ENCODE results near the gene NID1.
"Not testable (repeated sequence)": the region's sequence is repeated elsewhere in the genome, so short reads cannot be mapped to it uniquely, and the experiment has no call there.

Gene NID1

GRCh38 chr1:235993652-235994051 is 71.2 kb downstream of the NID1 start:
- no peak for DNase-seq

GRCh38 chr1:235992868-235993267 is 72.0 kb downstream of the NID1 start:
- DNase-seq, result no peak

GRCh38 chr1:235992346-235992745 is 72.5 kb downstream of the NID1 start:
- DNase-seq, result no peak

GRCh38 chr1:235990330-235990795 is 74.5 kb downstream of the NID1 start:
- no peak for DNase-seq

DNA sequence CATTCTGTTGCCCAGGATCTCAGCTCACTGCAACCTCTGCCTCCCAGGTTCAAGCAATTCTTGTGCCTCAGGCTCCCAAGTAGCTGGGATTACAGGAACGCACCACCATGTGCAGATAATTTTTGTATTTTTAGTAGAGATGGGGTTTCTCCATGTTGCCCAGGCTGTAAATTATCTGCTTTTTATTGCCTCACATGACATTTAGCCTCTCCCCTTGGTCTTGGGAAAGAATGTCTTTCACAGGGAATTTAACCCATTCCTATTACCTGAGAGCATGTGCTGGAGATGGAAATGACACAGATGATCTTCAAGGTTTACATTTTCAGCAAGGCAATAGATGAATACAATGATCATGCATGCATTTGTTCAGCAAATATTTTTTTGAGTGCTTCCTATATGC is 75.8 kb downstream of the NID1 start:
- no peak for DNase-seq

DNA sequence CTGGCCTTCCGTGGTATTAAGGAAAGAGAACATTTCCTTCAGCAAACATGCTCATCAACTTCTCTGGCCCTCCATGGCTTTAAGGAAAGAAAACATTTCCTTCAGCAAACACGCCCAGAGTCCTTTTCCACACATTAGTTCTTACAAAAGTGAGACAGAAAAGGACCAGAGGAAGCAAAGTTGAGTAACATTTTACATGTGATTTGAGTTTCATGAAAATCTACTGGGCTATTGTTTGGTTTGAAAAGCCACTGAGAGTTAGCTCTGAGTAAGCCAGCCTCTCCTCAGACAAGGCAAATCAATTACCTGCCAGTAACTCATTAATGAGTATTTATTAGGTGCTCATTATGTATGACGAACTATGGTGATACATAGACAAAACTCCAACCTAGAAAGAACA is 78.0 kb downstream of the NID1 start:
- no peak for DNase-seq

DNA sequence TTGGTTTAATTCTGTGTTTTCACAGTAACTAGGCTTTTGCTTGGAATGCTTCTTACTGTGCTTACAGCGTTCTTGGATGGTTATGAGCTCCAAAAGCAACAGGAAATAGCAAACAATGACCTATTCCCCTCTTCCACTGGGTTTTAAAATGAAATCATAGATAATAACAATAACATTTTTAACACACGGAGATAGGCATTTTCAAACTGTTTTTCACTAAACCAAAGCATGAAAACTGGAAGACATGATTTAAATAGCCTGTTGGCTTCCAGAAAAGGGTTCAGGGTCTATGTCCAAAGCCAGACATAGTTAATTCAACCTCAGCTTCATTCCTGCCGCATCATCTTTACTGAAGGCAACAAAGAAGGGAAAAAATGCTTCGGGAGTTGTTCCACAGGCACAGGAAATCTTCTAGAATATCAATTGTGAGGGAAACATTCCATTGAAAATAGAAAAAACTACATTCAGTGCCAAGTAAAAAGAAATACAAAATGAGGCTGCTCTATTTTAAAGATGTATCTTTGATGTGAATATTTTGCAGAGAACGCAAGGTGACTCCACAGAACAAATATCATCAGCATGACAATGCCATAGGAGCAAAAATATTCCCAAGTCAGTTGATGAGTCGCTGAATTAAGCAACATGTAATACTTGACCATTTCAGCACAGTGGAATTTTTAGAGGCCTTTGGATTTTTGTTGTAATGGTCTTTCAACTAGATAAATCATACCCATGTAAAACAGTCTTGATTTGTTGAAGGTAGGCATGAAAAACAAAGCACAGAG is 80.7 kb downstream of the NID1 start:
- no peak for DNase-seq

DNA sequence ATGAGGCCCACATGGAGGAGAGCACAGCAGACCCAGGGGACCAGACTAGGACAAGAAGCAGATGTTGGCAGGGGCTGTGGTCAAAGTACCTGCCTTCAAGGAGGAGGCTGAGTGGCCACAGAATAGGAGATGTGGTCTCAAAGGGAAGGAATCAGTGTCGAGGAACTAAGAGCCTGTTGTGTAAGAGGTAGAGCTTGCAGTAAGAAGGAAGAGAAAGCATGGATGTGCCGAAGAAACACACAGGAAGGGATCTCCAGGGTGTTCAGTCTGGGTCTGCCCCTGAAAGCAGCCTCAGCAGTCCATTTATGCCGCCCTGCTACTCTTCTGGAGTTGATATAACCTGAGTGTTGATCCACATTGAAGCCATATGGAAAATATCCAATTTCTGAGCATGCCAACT is 83.9 kb downstream of the NID1 start:
- DNase-seq, result no peak

DNA sequence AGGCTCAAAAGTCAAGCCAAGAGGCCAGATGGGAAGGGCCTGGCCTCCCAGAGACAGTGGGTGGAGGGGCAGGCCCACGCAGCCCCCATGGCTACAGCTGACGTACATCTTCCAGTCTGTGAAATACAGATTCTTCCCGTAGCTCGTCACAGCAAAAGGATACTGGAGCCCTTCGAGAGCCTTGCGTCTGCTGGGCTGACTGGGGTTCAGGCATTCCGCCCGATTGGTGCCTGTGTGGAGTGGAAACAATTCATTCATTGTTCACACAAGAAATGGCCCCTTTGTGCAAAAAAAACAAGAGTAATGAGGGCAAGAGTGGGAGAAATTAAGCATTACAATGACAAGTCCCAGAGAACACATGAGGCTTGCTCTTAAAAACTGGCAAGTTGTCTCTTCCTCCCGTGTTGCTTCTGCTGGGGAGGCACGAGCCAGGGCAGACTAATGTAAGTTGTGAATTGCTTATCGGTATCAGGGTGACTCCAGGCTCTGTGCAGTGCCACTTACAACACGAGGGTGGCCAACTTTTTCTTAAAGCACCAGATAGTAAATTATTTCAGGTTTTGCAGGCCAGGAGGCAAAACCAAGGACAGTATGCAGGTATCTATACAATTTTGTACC is 85.1 kb downstream of the NID1 start:
- DNase-seq, result no peak

DNA sequence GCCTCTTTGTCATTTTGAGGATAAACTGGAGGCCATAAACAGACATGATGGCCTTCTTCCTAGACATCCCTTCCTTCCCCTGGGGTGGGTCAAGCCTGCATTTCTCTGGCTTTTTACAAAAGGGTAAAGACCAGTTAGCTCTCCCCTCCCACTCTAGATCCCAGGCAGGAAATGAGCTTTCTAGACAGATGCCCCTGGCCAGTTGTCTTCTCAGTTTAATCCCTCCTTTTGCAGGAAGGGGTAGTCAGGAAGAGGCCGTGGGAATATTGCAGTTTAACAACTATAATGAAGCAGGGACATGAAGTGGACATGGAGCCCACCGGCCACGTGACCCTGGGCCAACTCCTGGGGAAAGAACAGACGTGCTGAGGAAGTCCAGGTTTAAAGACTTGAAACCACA is 85.7 kb downstream of the NID1 start:
- DNase-seq, result no peak

DNA sequence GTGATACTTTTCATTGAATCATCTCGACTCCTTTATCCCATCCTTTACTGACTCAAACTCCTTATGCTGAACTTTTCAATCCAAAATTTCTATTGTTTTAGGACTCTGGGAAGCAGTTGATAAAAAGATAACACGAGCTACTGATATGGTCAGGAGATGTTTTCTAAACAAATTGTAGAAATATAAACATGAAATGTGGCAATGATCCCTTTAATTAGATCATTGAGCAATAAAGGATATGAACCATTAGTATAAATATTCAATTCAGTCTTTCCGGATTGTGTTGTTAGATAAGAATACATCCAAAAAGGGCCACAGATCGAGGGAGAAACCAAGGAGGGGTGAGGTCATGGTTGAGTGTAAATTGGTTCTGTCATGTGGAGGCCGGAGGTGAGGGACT is 88.4 kb downstream of the NID1 start:
- DNase-seq, result no peak

- DNase-seq, result no peak
These were observed 90.3 kb downstream of the NID1 start for GRCh38 chr1:235974616-235975015.

- not testable (repeated sequence) for DNase-seq
These were observed 92.2 kb downstream of the NID1 start for GRCh38 chr1:235972691-235973090.

DNA sequence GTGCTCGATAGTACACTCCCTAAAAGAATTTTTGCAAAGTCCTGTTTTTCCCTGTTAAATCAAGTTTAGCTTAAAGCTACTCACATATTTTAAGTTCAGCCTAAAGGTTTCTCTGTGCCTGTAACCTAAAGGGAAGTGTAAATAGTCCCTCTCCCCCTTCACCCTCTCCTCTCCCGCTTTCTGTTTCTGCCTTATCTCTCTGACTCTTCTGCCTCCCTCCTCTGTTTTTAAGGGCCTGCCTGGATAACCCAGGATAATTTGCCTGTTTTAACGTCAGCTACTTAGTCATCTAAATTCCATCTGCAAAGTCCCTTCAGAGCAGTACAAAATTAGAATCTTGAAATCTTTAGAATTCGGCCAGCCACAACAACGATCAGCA is 92.6 kb downstream of the NID1 start:
- no peak for DNase-seq

DNA sequence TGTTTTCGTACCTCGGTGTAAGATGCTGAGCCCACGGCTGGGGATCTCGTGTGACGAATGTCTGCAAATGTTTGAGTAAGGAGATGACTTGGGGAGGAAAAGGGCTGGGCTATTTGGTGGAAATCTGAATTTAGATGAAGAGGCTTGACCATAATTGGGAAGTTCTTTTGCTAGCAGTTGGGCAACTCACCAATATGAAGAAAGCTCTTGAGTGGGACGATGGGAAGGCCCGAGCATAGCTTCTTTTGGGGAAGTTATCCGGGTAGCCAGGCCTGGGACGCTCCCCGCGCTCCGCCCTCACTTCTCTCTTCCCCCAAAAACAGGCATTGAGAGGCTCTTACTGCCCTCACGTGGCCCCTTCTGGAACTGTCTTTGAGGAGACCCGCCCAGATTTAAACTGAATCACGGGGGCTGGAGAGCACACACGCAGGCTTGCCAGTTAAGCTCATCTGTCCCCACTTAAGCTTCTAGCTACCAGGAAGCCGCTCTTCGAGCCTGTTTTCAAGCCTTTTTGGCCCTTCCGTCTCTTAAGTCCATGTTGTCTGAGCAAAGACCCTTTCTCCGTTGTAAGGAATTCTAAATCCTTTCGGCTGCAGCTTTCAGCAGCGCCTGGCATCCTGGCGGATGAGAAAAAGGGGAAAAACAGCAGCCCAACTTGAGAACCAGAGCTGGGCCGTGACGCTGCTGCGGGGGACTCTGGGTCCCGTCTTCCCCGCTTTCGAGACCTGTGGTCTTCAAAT is 93.1 kb downstream of the NID1 start:
- peak; percentile 89 for DNase-seq

- DNase-seq, result no peak
These were observed 93.9 kb downstream of the NID1 start for GRCh38 chr1:235971020-235971419.

GRCh38 chr1:235968831-235969230 is 96.1 kb downstream of the NID1 start:
- no peak for DNase-seq

DNA sequence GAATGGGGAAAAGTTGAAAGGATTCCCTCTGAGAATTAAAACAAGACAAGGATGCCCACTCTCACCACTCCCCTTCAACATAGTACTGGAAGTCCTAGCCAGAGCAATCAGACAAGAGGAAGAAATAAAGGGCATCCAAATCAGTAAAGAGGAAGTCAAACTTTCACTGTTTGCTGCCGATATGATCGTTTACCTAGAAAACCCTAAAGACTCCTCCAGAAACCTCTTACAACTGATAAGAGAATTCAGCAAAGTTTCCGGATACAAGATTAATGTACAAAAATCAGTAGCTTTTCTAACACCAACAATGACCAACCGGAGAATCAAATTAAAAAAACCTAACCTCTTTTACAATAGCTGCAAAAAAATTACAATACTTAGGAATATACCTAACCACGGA is 98.8 kb downstream of the NID1 start:
- DNase-seq, result not testable (repeated sequence)

DNA sequence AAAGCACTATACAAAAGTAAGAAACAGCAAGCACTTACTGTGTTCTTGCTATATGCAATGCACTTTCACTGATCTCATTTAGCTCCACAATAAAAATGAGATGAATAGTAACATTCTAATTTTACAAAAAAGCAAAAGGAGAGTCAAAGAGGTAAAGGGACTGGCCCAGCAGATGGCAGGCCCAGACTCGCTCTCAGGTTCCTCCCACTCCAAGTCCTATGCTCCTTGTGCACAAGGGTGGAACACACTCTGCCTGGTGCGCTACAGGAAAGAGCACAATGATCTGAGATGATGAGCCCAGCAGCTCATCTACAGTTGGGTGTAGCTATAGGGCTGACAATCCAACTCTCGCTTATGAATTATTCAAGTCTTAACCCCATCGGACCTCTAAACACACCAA is 104.1 kb downstream of the NID1 start:
- DNase-seq, result no peak

DNA sequence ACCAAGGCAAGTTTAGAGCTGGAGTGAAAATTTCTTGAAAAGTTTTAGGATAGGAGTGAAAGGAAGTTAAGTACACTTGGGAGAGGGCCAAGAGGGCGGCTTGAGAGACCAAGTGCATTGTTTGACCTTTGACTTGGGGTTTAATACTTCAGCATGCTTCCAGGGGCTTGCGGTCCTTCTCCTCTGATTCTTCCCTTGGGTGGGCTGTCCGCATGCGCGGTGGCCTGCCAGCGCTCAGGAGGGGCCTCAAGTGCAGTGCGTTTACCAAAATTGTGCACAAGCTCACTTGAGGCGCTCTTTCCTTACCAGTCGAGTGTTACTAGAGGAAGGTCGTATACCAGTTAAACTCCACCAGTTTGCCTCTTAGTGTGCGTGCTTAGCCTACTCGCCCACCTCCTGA is 106.9 kb downstream of the NID1 start:
- no peak for DNase-seq

- DNase-seq, result no peak
These were observed 109.1 kb downstream of the NID1 start for GRCh38 chr1:235955777-235956176.

- peak; percentile 93 for DNase-seq
These were observed 110.3 kb downstream of the NID1 start for GRCh38 chr1:235954306-235955283.

- DNase-seq, result no peak
These were observed 111.1 kb downstream of the NID1 start for GRCh38 chr1:235953801-235954200.

Data from RPMI8226 (cell line).